HG03354 (cell line): ENCODE data around the gene CDK16.

Experiments used
- ATAC-seq: cut with Tn5 transposase; IDR thresholded peaks from one replicate; pipeline ENCODE4 v1.9.1; 2021; ENCODE audit warnings: mild to moderate bottlenecking; ENCODE audit not compliant: unreplicated experiment, poor library complexity, severe bottlenecking

Gene CDK16

GRCh38 chrX:47218280-47218919 is at the start of gene CDK16:
Gene CDK16, plus strand, starts transcription at chrX:47218681. Its CDS starts 4,877 bp downstream, at chrX:47223558.
- ATAC-seq = peak; percentile 52

DNA sequence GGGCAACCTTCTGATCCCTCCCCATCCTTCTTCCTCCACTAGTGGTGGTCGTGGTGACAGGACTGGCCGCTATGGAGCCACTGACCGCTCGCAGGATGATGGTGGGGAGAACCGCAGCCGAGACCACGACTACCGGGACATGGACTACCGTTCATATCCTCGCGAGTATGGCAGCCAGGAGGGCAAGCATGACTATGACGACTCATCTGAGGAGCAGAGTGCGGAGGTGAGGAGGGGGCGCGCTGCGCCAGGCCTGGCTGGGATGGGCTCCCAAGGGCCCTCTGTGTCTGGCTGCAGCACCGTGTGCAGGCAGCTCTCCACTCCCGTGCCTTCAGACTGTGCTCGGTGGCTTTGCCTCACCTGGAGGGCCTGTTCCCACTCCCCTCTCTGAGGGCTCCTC is 49.2 kb upstream of the CDK16 start:
- no peak for ATAC-seq

GRCh38 chrX:47169726-47170515 is 48.6 kb upstream of the CDK16 start:
- no peak for ATAC-seq

DNA sequence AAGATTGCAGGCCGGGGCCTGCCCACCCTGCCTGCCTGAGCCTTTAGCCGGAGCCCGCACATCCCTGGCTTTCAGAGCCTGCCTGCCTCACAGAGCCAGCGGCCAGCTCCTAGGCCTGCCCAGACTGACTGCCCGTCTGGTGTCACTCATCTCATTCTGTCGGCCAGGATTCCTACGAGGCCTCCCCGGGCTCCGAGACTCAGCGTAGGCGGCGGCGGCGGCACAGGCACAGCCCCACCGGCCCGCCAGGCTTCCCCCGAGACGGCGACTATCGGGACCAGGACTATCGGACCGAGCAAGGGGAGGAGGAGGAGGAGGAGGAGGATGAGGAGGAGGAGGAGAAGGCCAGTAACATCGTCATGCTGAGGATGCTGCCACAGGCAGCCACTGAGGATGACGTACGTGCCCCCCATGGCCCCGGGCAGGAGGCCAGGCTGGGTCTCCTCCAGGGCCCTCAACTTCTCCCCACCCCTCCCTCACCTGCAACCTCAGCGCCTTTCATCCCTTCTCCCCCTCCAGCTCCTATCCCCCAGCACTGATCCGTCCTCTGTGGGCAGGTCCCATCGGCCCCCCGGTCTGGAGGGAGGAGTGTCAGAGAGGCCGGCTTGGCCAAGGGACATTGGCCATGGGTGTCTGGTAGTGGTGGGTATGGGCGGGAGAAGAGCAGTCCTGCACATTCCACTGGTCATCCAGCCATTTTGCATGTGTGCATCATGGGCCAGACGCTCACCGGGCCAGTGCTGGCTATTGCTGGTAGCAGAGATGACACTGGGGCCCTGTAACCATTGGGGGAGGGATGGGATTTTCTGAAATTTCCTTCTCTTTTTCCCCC is 47.4 kb upstream of the CDK16 start:
- no peak for ATAC-seq

DNA sequence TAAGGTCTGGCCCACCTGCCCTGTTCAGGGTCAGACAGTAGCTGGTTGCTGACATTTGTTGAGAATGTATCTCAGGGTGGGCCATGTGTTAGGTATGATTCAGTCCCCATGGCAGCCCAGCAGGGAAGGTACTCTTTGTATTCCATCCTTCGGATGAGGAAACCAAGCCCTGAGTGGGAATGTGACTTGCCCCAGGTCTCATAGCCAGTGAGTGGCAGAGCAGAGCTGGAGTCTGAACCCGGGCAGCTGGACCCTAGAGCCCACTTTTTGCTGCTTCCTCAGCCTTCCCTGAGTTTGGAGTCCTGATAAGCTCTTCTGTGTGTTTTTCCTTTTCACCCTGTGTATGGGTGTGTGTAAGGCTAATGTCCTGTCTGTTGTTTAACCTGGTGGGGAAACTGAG is 46.5 kb upstream of the CDK16 start:
- no peak for ATAC-seq

DNA sequence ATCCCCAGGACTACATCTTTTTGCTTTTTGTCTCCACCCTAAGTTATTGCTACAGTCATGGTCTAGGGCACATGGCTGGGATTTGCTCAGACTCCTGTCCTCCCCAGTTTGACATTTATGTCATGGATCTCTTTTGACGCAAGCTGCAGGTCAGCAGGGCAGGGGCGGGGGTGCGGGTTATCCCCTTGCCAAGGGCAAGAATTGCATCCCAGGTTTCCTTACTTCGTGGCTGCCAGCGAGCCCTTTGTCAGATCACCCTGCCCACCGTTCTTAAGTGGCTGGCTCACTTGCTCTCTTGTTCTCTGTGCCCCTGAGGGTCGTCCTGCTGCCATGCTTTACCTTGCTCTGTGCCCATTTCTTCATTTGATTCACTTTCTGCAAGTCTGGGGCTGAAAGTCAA is 45.9 kb upstream of the CDK16 start:
- ATAC-seq = no peak

- ATAC-seq = no peak
Measured at GRCh38 chrX:47172971-47173792, 45.3 kb upstream of the CDK16 start.

DNA sequence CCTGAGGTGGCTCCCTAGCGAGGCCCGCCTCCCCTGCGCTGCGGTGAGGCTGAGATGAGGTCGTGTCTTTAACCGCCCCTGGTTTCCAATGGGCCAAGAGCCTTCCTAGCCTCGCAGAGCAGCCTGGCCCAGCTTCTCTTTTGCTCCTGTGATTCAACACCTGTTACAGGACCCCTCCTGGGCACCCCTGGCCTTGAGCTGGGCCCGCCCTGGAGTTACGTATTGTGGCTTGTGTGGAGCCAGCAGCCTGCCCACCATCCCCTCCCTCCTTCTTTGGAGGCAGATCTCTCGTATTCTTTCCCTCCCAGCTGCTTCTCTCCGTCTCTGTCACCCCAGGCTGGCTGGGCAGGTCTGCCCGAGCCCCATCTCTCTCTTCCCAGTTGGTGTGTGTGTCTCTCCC is 44.1 kb upstream of the CDK16 start:
- ATAC-seq = no peak

- ATAC-seq = no peak
Measured at GRCh38 chrX:47174846-47175587, 43.5 kb upstream of the CDK16 start.

GRCh38 chrX:47175588-47175980 is 42.9 kb upstream of the CDK16 start:
- no peak for ATAC-seq

DNA sequence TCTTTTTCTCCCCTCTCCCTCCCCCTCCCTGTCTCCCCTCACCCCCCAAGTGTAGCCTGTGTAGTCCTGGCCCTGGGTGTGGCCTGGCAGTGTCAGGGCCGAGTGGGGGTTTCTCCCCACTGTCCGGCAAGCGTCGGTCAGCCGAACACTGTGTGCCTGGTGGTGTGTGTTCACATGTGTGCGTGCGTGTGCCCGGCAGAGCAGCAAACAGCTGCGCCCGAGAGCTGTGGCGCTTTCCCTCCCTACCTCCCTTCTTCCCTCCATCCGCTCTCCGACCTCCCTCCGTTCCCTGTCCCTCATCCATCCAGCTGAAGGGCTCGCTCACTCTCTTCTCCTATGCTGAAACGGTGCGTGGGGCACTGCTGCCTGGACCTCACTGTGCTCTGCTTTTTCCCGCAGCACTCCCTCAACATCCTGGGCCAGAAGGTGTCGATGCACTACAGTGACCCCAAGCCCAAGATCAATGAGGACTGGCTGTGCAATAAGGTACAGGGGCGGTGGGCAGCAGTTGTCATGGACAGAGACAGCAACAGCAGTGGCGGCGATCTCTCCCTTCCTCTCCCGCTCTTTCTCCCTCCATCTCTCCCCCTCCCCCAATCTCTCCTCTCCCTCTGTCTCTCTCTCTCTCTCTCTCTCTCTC is 42.3 kb upstream of the CDK16 start:
- ATAC-seq = no peak

DNA sequence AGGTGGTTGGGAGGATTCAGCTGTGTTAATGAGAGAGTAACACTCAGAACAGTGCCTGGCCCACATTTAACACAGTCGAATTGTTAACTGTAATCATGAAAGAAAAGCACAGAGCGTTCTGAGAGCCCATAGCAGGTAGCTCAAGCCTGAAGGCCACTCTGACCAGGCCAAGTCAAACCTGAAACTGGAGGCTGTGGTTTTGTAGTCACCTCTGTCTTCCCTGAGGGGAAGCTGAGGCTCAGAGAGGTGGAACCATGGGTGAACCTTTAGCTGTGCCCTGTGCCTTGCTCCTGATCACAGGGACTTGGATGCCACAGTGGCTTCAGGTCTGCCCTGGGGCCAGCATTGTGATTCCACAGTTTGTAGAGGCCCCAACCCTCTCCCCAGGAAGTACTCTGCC is 41.4 kb upstream of the CDK16 start:
- ATAC-seq = no peak

DNA sequence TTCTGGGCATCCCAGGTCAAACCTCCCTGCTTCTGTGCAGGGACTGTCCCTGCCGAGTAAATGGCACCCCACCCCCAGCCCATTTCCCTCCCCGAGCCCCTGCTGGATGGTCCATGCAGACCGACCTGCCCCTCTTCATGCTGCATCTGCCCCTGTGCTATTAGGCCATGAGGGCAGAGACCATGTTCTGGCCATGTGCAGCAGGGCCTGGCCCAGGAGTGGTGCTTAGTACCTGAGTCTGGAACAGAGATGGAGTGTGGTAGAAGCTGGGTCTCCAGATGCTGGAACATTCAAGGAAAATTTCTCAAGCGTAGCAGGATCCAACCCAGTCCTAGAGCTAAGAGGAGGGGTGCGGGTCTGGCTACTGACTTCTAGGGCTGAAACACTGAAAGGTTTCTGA is 40.1 kb upstream of the CDK16 start:
- ATAC-seq = no peak

GRCh38 chrX:47179221-47179927 is 39.1 kb upstream of the CDK16 start:
- ATAC-seq = no peak

DNA sequence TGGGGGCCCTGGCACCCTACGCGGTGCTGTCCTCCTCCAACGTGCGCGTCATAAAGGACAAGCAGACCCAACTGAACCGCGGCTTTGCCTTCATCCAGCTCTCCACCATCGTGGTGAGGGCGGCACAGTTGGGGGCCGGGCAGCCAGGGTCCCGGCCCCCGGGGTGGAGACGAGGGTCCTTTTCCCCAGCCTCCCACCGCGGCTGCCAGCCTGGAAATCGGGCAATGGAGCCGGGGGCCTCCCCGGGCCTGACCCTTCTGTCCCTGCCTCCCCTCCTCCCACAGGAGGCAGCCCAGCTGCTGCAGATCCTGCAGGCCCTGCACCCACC is 38.6 kb upstream of the CDK16 start:
- ATAC-seq = no peak

DNA sequence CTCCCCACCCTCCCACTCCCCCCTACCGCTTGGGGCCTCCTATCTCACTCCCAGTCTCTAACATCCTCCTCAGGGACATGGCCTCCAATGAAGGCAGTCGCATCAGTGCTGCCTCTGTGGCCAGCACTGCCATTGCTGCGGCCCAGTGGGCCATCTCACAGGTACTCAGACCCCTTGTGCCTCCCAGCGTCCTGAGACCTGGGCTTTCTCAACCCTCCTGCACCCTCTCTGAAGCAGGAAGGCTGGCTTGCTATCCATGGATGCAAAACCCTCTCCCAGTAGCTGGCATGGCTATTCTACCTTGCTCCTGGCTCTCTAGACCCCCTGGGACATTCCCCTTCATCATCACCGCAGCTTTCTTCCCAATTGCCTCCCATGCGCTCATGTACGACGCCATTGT is 38.1 kb upstream of the CDK16 start:
- no peak for ATAC-seq

DNA sequence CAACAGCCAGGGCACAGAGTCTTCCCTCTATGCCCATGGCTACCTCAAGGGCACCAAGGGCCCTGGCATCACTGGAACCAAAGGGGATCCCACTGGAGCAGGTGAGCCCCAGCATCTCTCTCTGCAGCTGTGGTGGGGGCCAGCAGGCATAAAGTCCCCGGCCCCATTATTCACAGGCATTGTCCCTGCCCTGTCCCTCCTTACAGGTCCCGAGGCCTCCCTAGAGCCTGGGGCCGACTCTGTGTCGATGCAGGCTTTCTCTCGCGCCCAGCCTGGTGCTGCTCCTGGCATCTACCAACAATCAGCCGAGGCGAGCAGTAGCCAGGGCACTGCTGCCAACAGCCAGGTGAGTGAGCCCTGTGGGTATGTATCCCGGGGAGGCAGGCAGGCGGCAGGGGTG is 37.2 kb upstream of the CDK16 start:
- no peak for ATAC-seq

DNA sequence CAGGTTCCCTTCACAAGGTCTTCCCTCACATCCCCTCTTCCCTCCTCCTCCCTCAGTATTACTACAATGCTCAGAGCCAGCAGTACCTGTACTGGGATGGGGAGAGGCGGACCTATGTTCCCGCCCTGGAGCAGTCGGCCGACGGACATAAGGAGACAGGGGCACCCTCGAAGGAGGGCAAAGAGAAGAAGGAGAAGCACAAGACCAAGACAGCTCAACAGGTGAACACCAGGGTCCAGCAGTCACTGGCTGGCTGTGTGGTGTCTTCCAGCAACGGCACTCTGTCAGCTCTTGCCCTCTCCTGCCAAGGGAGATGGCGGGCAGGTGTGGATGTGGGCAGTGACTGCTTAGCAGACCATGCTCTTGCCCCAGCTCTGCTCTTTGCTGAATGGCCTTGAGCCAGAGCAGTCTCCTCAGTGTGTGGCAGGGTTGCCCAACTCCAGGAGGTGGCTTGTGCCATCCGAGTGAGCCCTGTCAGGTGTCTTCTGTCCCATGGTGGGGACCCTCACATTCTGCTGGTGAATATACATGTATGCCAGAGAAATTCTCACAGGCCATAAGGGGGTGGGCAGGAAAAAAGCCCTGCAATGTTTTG is 36.3 kb upstream of the CDK16 start:
- no peak for ATAC-seq
